Upper lobe of right lung (tissue), 1 donor: ENCODE results near the gene LRRC55. TPM values are rescaled to one million over a fixed set of nuclear protein-coding genes. Genes with fewer than 3 reads are reported as not detected.

Experiments used
- ATAC-seq: fragments of 200-7000 bp; cut with Tn5 transposase; one replicate; pipeline ENCODE4 v1.9.1; 2020; ENCODE audit warnings: mild to moderate bottlenecking, moderate library complexity
- DNase-seq: peaks from one replicate; pipeline ENCODE4 v3.0.0-alpha.2; 2020
- H3K27ac ChIP-seq: fragments of 200-600 bp; one replicate; pipeline ENCODE4 v1.8.0; 2022
- H3K27me3 ChIP-seq: fragments of 200-600 bp; one replicate; pipeline ENCODE4 v1.8.0; 2022; ENCODE audit warnings: mild to moderate bottlenecking
- H3K36me3 ChIP-seq: fragments of 200-600 bp; one replicate; pipeline ENCODE4 v1.8.0; 2022
- H3K4me1 ChIP-seq: fragments of 200-600 bp; one replicate; pipeline ENCODE4 v1.8.0; 2022
- H3K4me3 ChIP-seq: fragments of 200-600 bp; one replicate; pipeline ENCODE4 v1.8.0; 2022; ENCODE audit warnings: mild to moderate bottlenecking
- H3K9me3 ChIP-seq: fragments of 200-600 bp; one replicate; pipeline ENCODE4 v1.8.0; 2022
- CTCF ChIP-seq: fragments of 200-600 bp; IDR thresholded peaks from one replicate; pipeline ENCODE4 v1.8.0; 2022; ENCODE audit warnings: antibody characterized with exemption
- intact Hi-C: fragments of 100-400 bp; cut with DNase I; formaldehyde crosslinking; loops from one replicate; pipeline ENCODE4 v1.11.0; 2022
- total RNA-seq: library from RNA; stranded (reverse); fragmentation: NEBNext Ultra II Directional; extraction: Animal tissue kit (Norgen Biotek cat#: 25700); gene quantifications from one replicate; pipeline ENCODE4 v1.2.1, GENCODE V29; 2021
- donor health status: DM: no; HTN: yes; CAD: no; lungs with severe emphysema.

LRRC55 gene
- total RNA-seq, 1 donor from 2014 or later: not detected

GRCh38 chr11:57190548-57190947 is 8.8 kb downstream of the LRRC55 start:
- no peak for TF ChIP-seq CTCF
- no peak overlapping the region for H3K4me3 ChIP-seq
- DNase-seq (no peak), ATAC-seq (no peak)
- no peaks in the 10 kb centered on the region for H3K9me3 ChIP-seq
- H3K27ac ChIP-seq: no peak overlapping the region
- intact Hi-C loops: no loop called here
- no peaks in the 10 kb centered on the region for H3K27me3 ChIP-seq
- H3K4me1 ChIP-seq: no peaks in the 10 kb centered on the region
- no peaks in the 10 kb centered on the region for H3K36me3 ChIP-seq

GRCh38 chr11:57191311-57192219 is 9.8 kb downstream of the LRRC55 start:
- no peak for TF ChIP-seq CTCF
- Histone ChIP-seq H3K4me3 (no peak overlapping the region), H3K27me3 (no peaks in the 10 kb centered on the region), H3K4me1 (no peaks in the 10 kb centered on the region), H3K36me3 (no peaks in the 10 kb centered on the region), H3K9me3 (no peaks in the 10 kb centered on the region), H3K27ac (no peak overlapping the region)
- intact Hi-C loops: no loop called here
- no peak for ATAC-seq
- no peak for DNase-seq

- Histone ChIP-seq H3K27me3 (no peaks in the 10 kb centered on the region), H3K9me3 (no peaks in the 10 kb centered on the region), H3K36me3 (no peaks in the 10 kb centered on the region), H3K27ac (no peak overlapping the region), H3K4me3 (no peak overlapping the region), H3K4me1 (no peaks in the 10 kb centered on the region)
- no peak for TF ChIP-seq CTCF
- DNase-seq (no peak), ATAC-seq (peak; percentile 43)
- intact Hi-C loops: no loop called here
These were observed 10.6 kb downstream of the LRRC55 start for GRCh38 chr11:57192316-57192715.

- H3K36me3 ChIP-seq: no peaks in the 10 kb centered on the region
- no peak overlapping the region for H3K4me3 ChIP-seq
- H3K27ac ChIP-seq: no peak overlapping the region
- no peaks in the 10 kb centered on the region for H3K27me3 ChIP-seq
- no peak for ATAC-seq
- intact Hi-C loops: no loop called here
- TF ChIP-seq CTCF: no peak
- H3K4me1 ChIP-seq: peaks cover 8% of the 10 kb centered on the region
- H3K9me3 ChIP-seq: no peaks in the 10 kb centered on the region
- no peak for DNase-seq
These were observed 14.8 kb downstream of the LRRC55 start for GRCh38 chr11:57196596-57196995.

- no peak overlapping the region for H3K27ac ChIP-seq
- intact Hi-C loops: no loop called here
- no peak overlapping the region for H3K4me3 ChIP-seq
- DNase-seq (no peak), ATAC-seq (no peak)
- TF ChIP-seq CTCF: no peak
- H3K27me3 ChIP-seq: no peaks in the 10 kb centered on the region
- H3K9me3 ChIP-seq: no peaks in the 10 kb centered on the region
- H3K4me1 ChIP-seq: peaks cover 20% of the 10 kb centered on the region
- H3K36me3 ChIP-seq: no peaks in the 10 kb centered on the region
These were observed 16.0 kb downstream of the LRRC55 start for GRCh38 chr11:57197762-57198161.
